Cortex of kidney (tissue), 1 donor: Measurements from ENCODE around the gene CMPK1.
"Not testable (repeated sequence)": the region's sequence is repeated elsewhere in the genome, so short reads cannot be mapped to it uniquely, and the experiment has no call there.

ENCODE experiments used
- DNase-seq: peaks from one replicate; lab custom pipeline; 2025; lab: John Stamatoyannopoulos, UW

Gene CMPK1

GRCh38 chr1:47338249-47339077 is 4.9 kb downstream of the CMPK1 start:
- no peak for DNase-seq

GRCh38 chr1:47340227-47340626 is 6.6 kb downstream of the CMPK1 start:
- DNase-seq: no peak

DNA sequence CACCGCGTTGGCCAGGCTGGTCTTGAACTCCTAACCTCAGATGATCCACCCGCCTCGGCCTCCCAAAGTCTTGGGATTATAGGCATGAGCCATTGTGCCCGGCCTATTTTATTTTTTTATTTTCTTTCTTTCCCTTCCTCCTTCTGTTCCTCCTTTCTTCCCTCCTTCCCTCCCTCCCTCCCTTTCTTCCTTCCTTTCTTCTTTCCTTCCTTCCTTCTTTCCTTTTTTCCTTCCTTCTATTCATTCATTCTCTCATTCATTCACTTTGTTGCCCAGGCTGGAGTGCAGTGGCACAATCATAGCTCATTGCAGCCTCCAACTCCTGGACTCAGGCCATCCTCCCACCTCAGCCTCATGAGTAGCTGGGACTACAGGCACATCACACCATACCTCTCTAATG is 13.4 kb downstream of the CMPK1 start:
- DNase-seq: not testable (repeated sequence)

DNA sequence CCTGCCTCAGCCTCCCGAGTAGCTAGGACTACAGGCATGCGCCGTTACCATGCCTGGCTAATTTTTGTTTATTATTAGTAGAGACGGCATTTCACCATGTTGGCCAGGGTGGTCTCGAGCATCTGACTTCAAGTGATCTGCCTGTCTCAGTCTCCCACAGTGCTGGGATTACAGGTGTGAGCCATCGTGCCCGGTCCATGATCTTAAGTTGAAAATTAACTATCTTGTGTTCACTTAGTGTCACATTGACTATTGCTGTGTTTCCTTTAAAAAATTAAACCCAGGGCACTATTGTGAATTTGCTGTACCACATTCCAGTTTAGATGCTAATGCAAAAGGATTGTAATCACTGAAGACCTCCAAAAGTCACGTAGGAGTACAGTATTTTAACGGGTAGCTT is 14.1 kb downstream of the CMPK1 start:
- DNase-seq: no peak

GRCh38 chr1:47348246-47348645 is 14.7 kb downstream of the CMPK1 start:
- no peak for DNase-seq

GRCh38 chr1:47351305-47351704 is 17.7 kb downstream of the CMPK1 start:
- no peak for DNase-seq

DNA sequence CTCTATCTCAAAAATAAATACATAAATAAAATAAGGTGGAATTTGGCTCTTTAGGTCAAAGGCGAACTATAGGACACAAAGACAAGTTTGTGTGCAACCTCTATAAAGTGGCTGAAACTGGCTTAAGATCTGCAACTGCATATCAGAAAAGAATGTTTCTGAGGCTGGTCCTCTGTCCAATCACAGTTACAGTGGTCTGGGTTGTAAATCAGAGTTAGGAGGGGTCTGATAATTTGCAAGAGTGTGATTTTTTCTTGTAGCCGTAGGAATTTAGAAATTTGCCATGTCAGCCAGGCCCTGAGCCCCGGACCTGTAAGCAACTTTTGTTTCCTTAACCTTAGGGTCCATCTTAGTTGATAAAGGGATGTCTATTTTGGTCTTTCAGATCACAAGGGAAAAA is 27.8 kb downstream of the CMPK1 start:
- DNase-seq: no peak

GRCh38 chr1:47362828-47363227 is 29.2 kb downstream of the CMPK1 start:
- DNase-seq: no peak

GRCh38 chr1:47367651-47368050 is 34.1 kb downstream of the CMPK1 start:
- no peak for DNase-seq

- no peak for DNase-seq
Measured at GRCh38 chr1:47371016-47371517, 37.5 kb downstream of the CMPK1 start.

DNA sequence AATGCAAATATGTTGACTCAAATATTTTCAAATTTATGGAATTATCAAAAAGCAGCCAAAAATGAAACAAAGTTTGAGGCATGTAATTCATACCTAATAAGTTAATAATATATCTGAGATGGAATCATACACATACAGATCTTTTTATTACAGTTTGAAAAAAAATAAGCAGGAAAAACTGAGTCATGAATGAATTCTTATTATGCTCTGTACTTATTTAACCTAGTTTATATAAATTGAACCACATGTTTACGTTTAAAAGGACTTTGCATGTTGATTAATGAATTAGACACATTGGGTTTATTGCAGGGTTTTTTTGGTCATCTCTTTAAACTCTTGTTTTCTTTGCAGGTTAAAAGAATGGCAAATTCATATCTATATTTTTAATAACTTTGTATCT is 40.9 kb downstream of the CMPK1 start:
- no peak for DNase-seq

GRCh38 chr1:47378147-47378546 is 44.6 kb downstream of the CMPK1 start:
- DNase-seq: no peak

- no peak for DNase-seq
Measured at GRCh38 chr1:47380699-47381098, 47.1 kb downstream of the CMPK1 start.

- DNase-seq: no peak
Measured at GRCh38 chr1:47382399-47382983, 48.9 kb downstream of the CMPK1 start.

DNA sequence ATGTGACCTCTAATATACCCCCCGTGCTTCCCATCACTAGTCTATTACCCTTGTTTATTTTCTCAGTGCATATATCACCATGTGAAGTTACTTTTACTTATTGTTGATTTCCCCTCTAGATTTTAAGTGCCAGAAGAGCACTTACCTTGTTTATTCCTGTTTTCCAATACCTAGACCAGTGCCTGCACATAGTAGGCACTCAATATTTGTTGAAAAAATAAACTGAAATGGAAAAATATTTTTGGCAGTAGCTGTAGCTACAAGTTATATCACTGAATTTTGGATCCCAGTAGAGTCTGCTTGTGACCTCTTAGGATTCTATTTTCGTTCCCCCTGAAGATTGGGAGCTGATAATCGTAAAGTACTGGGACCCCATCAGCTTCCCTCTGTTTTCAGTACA is 50.5 kb downstream of the CMPK1 start:
- DNase-seq: no peak

DNA sequence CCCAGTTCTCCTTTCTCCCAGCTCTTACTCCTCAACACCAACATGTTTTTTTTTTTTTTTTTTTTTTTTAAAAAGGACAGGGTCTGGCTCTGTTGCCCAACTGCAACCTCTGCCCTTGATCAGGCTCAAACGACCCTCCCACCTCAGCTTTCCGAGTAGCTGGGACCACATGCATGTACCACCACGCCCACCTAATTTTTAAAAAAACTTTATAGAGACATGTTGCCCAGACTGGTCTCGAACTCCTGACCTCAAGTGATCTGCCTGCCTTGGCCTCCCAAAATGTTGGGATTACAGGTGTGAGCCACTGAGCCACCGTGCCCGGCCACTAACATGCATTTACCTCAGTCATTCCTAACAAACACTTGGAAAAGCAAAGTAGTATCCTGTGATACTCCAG is 51.4 kb downstream of the CMPK1 start:
- DNase-seq: no peak

DNA sequence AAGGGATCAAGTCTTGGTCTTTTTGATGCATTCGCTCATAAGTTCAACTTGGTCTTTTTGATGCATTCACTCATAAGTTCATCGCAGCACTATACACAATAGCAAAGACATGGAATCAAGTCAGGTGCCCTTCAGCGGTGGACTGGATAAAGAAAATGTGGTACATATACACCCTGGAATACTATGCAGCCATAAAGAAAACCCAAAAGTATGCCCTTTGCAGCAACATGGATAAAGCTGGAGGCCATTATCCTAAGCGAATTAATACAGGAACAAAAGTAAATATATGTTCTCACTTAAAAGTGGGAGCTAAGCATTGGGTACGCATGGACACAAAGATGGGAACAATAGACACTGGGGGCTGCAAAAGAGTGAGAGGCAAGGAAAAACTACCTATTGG is 52.7 kb downstream of the CMPK1 start:
- no peak for DNase-seq

DNA sequence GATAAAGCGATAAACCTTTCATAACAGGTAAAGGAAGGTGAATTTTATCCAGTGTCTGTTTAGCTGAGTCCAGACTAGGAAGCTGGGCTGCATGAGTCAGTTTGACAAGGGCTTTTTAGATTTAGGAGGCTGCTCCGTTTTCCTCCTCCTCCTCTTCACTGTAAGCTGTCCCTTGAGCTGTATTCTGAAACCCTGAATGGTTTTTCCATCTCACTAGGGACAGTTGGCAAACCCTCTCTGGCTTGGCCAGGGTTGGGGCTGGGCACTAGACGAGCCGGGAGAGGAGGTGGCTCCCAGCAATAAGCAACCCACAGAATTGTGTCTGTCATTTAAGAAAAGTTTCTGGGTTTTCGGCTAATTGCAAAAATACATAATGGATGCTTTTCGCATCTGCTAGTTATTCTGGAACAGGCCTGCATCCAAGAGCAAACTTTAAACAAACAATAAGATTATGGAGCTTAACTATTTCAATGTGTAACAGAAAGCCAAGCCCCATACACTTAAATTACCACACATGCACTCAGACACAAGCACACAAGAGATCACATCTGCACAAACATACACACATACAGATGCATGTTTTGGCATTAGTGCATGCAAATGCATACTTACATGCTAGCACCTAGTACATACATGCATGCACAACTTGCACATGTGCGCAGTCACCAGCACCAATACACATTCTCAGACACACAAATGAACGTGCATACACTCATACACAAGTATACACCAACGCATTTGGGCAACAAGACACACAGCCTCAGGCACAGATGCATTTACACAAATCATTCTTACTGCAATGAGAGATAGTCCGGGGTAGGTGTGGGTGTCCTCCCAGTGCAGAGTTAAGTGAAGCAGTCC is 54.7 kb downstream of the CMPK1 start:
- no peak for DNase-seq

DNA sequence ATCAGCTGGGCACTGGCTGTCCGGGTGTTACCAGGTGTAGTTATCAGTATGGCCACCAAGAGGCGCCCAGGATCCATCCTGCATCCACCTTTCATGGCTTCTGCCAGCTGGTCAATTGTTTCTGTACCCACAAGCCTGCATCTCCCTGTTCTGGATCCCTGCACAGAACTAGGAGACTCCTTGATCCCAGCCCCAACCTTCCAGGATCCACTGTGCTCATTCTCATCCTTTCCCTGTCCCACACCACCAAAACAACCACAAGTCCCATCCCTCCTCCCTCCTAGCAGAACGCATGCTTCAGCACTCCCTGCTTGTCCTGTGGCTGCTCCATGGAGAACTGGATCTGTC is 55.3 kb downstream of the CMPK1 start:
- DNase-seq: no peak

DNA sequence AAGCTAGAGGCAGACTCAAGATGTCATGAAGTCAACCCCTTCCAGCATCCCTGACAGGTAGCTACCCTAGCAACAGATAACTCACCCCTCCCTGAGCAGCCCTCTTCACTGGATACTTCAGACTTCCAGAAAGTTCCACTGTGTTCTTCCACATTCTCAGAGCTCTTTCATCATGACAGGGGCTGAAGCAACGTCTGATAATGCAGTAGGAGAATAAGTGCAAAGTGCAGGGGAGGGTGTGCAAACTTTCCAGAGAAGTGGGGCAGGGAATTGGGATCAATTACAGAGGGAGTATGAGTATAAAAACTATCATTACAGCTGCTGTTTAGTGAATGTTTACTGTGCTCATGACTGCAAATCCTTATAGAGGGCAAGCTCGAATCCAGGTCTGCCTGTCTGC is 56.1 kb downstream of the CMPK1 start:
- no peak for DNase-seq

GRCh38 chr1:47390843-47391242 is 57.3 kb downstream of the CMPK1 start:
- no peak for DNase-seq

DNA sequence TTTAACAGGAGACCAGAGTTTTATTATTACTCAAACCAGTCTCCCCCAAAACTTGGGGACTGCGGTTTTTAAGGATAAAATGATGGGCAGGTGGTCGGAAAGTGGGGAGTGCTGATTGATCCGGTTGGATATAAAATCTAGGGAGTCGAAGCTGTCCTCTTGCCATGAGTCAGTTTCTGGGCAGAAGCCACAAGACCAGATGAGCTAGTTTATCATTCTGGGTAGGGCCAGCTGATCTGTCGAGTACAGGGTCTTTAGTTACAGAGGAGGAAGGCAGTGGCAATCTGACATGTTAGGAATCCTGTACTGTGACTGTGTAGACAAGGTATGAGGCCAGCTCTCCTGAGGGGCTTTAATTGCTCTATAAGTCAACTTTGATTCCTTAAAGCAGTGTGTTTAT is 59.6 kb downstream of the CMPK1 start:
- no peak for DNase-seq

GRCh38 chr1:47395433-47395832 is 61.8 kb downstream of the CMPK1 start:
- no peak for DNase-seq
